HepG2 (cell line): ENCODE results near the gene POFUT2. TPM values are rescaled to one million over a fixed set of nuclear protein-coding genes. Genes with fewer than 3 reads are reported as not detected.

Experiments
- FOXJ3 ChIP-seq: sonication (generic); formaldehyde crosslinking; IDR thresholded peaks from 2 replicates; pipeline ENCODE4 v1.4.0; 2020; ENCODE audit warnings: missing genetic modification reagents, mild to moderate bottlenecking, borderline replicate concordance
- GFI1 ChIP-seq: sonication (generic); formaldehyde crosslinking; IDR thresholded peaks from 2 replicates; pipeline ENCODE4 v1.5.0; 2020; ENCODE audit warnings: missing genetic modification reagents, mild to moderate bottlenecking, borderline replicate concordance
- KIAA2018 ChIP-seq: sonication (generic); formaldehyde crosslinking; IDR thresholded peaks from 2 replicates; pipeline ENCODE4 v1.5.0; 2020; ENCODE audit warnings: mild to moderate bottlenecking, missing genetic modification reagents, borderline replicate concordance
- MTA1 ChIP-seq: sonication (generic); formaldehyde crosslinking; IDR thresholded peaks from 2 replicates; pipeline ENCODE4 v1.4.0; 2020; ENCODE audit warnings: missing genetic modification reagents, mild to moderate bottlenecking, borderline replicate concordance
- NFAT5 ChIP-seq: sonication (generic); formaldehyde crosslinking; IDR thresholded peaks from 2 replicates; pipeline ENCODE4 v1.4.0; 2020; ENCODE audit warnings: missing genetic modification reagents
- RAD21 ChIP-seq: fragments of 450-650 bp; formaldehyde crosslinking; IDR thresholded peaks from 2 replicates; pipeline ENCODE4 v1.5.0; 2020; ENCODE audit warnings: mild to moderate bottlenecking
- ZNF264 ChIP-seq: sonication (generic); formaldehyde crosslinking; IDR thresholded peaks from 2 replicates; pipeline ENCODE4 v1.4.0; 2020; ENCODE audit warnings: missing genetic modification reagents
- ZNF30 ChIP-seq: sonication (generic); formaldehyde crosslinking; IDR thresholded peaks from 2 replicates; pipeline ENCODE4 v1.5.0; 2020; ENCODE audit warnings: mild to moderate bottlenecking, missing genetic modification reagents
- ZNF335 ChIP-seq: sonication (generic); formaldehyde crosslinking; IDR thresholded peaks from 2 replicates; pipeline ENCODE4 v1.4.0; 2020; ENCODE audit warnings: missing genetic modification reagents
- ZNF839 ChIP-seq: sonication (generic); formaldehyde crosslinking; IDR thresholded peaks from 2 replicates; pipeline ENCODE4 v1.4.0; 2020; ENCODE audit warnings: missing genetic modification reagents, mild to moderate bottlenecking, borderline replicate concordance
- ZSCAN22 ChIP-seq: sonication (generic); formaldehyde crosslinking; IDR thresholded peaks from 2 replicates; pipeline ENCODE4 v1.4.0; 2020; ENCODE audit warnings: mild to moderate bottlenecking, missing genetic modification reagents
- polyA plus RNA-seq, 8 experiments: library from polyadenylated mRNA; depleted of rRNA in 3 of 8; stranded (reverse) in 7 of 8; unstranded in 1 of 8; fragments of >200 nt; fragmentation: Illumina TruSeq in 4 of 8; extraction: Trizol in 4 of 8; gene quantifications; 2 replicates each; pipeline versions ENCODE4 v1.2.1 to v1.2.3, GENCODE V29; 2011 to 2016; ENCODE audit warnings: low read depth in 4 of 8, missing spikeins in 1 of 8, mixed read lengths in 1 of 8; ENCODE audit not compliant: insufficient read depth in 1 of 8
- total RNA-seq, 5 experiments: library from RNA; depleted of rRNA; stranded (reverse); fragments of >200 nt; fragmentation: Illumina TruSeq; extraction: Trizol; gene quantifications; 2 replicates each; pipeline ENCODE4 v1.2.3, GENCODE V29; 2016; ENCODE audit warnings: low read depth in 1 of 5
- TF ChIP-seq, protein P1 (sequence below): conservative IDR thresholded peaks from 2 replicates; pipeline ENCODE4 v1.6.1; 2018; ENCODE audit warnings: missing genetic modification reagents

The POFUT2 gene
- total and polyA plus RNA-seq, 2 of the 13 experiments (the other 11 are each of a cell fraction or from before 2014, with no cell fraction given) = 22.8 to 24.0 TPM

GRCh38 chr21:45309069-45309986, 21.6 kb upstream of the POFUT2 start (continued):
- TF ChIP-seq KIAA2018 (CRISPR knock-in tag) (no peak), ZNF30 (CRISPR knock-in tag) (no peak), ZSCAN22 (CRISPR knock-in tag) (no peak), NFAT5 (CRISPR knock-in tag) (no peak), MTA1 (no peak), RAD21 (CRISPR knock-in tag) (peak; percentile 76), ZNF335 (no peak), FOXJ3 (CRISPR knock-in tag) (no peak), GFI1 (CRISPR knock-in tag) (no peak), ZNF264 (CRISPR knock-in tag) (no peak), ZNF839 (no peak)
- TF ChIP-seq, protein P1, sequence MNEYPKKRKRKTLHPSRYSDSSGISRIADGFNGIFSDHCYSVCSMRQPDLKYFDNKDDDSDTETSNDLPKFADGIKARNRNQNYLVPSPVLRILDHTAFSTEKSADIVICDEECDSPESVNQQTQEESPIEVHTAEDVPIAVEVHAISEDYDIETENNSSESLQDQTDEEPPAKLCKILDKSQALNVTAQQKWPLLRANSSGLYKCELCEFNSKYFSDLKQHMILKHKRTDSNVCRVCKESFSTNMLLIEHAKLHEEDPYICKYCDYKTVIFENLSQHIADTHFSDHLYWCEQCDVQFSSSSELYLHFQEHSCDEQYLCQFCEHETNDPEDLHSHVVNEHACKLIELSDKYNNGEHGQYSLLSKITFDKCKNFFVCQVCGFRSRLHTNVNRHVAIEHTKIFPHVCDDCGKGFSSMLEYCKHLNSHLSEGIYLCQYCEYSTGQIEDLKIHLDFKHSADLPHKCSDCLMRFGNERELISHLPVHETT (CRISPR knock-in tag) = no peak
